A549 (cell line): ENCODE results near the gene SLC17A7. TPM values are rescaled to one million over a fixed set of nuclear protein-coding genes. Genes with fewer than 3 reads are reported as not detected.

Experiments
- ATAC-seq, 2 experiments: fragments of 200-7000 bp in 1 of 2; fragments of >200 bp in 1 of 2; cut with Nextera tagmentation in 1 of 2; cut with Tn5 transposase in 1 of 2; 3 replicates each; pipeline versions ENCODE4 v1.8.0 to v1.9.1; 2018 to 2020; ENCODE audit warnings: mild to moderate bottlenecking in 1 of 2, moderate library complexity in 1 of 2
- CTCF ChIA-PET: fragments of 300-600 bp; sonication (Branson Sonifier 250); formaldehyde crosslinking; extraction: SDS; loops from one replicate; lab custom pipeline; 2021; ENCODE audit warnings: antibody characterized with exemption, inconsistent platforms; lab: Yijun Ruan, JAX
- POLR2A ChIA-PET: fragments of 350-600 bp; formaldehyde crosslinking; extraction: SDS; loops from one replicate; lab custom pipeline; 2021; ENCODE audit warnings: antibody characterized with exemption, inconsistent platforms; lab: Yijun Ruan, JAX
- DNase-seq, 2 experiments: peaks; one replicate each; pipeline versions ENCODE4 v3.0.0 to v3.0.0-alpha.2; 2011 to 2016; ENCODE audit warnings: low read depth in 1 of 2, low spot score in 1 of 2
- FAIRE-seq: peaks from 2 replicates; lab custom pipeline; 2011; peaks lifted over from hg19 to GRCh38; lab: Jason Lieb, UNC
- H3K27ac ChIP-seq, 2 experiments: fragments of >200 bp; sonication (Bioruptor Twin); formaldehyde crosslinking; 3 replicates each; pipeline ENCODE4 v1.5.1; 2016 to 2017
- H3K4me1 ChIP-seq: fragments of >200 bp; sonication (Bioruptor Twin); formaldehyde crosslinking; 3 replicates; pipeline ENCODE4 v1.6.1; 2016
- H3K4me2 ChIP-seq: fragments of >200 bp; sonication (Bioruptor Twin); formaldehyde crosslinking; 3 replicates; pipeline ENCODE4 v1.6.1; 2016
- H3K4me3 ChIP-seq: fragments of >200 bp; sonication (Bioruptor Twin); formaldehyde crosslinking; 3 replicates; pipeline ENCODE4 v1.5.1; 2016
- H3K9me3 ChIP-seq: fragments of >200 bp; sonication (Bioruptor Twin); formaldehyde crosslinking; 3 replicates; pipeline ENCODE4 v1.6.1; 2016
- EHF ChIP-seq: fragments of 250-450 bp; sonication (Bioruptor Pico); IDR thresholded peaks from 2 replicates; pipeline ENCODE4 v1.5.0; 2020; ENCODE audit warnings: mild to moderate bottlenecking
- ESRRA ChIP-seq: fragments of 150-350 bp; IDR thresholded peaks from 2 replicates; pipeline ENCODE4 v1.6.1; 2014; ENCODE audit warnings: mild to moderate bottlenecking, low read length, borderline replicate concordance
- FOSB ChIP-seq: fragments of 250-450 bp; sonication (Bioruptor Pico); IDR thresholded peaks from 2 replicates; pipeline ENCODE4 v1.5.0; 2020; ENCODE audit warnings: mild to moderate bottlenecking, moderate library complexity
- FOSL2 ChIP-seq, 2 experiments: fragments of 450-650 bp in 1 of 2; fragments of >200 bp in 1 of 2; sonication (Bioruptor Twin) in 1 of 2; formaldehyde crosslinking; IDR thresholded peaks; 2 replicates each; pipeline versions ENCODE4 v1.5.0 to v1.6.1; 2016 to 2020; ENCODE audit warnings: mild to moderate bottlenecking in 1 of 2, moderate library complexity in 1 of 2
- GATA3 ChIP-seq: IDR thresholded peaks from 2 replicates; pipeline ENCODE4 v1.6.1; 2012; ENCODE audit warnings: borderline replicate concordance
- HOXA7 ChIP-seq: fragments of 250-450 bp; sonication (Bioruptor Pico); IDR thresholded peaks from 2 replicates; pipeline ENCODE4 v1.5.0; 2020; ENCODE audit warnings: mild to moderate bottlenecking, moderate library complexity
- HOXB5 ChIP-seq: fragments of 250-450 bp; sonication (Bioruptor Pico); IDR thresholded peaks from 2 replicates; pipeline ENCODE4 v1.5.0; 2020; ENCODE audit warnings: mild to moderate bottlenecking, moderate library complexity
- JUN ChIP-seq, 2 experiments: fragments of >200 bp; sonication (Bioruptor Twin); formaldehyde crosslinking; IDR thresholded peaks; 2 replicates in 1 of 2; 3 replicates in 1 of 2; pipeline ENCODE4 v1.6.1; 2016 to 2017
- JUNB ChIP-seq: fragments of >200 bp; sonication (Bioruptor Twin); formaldehyde crosslinking; IDR thresholded peaks from 2 replicates; pipeline ENCODE4 v1.6.1; 2016
- MYC ChIP-seq: IDR thresholded peaks from 2 replicates; pipeline ENCODE4 v1.6.1; 2012; ENCODE audit warnings: mild to moderate bottlenecking, inconsistent platforms, low read length, improper control_type of control experiment, borderline replicate concordance
- NFE2L2 ChIP-seq: fragments of 150-350 bp; conservative IDR thresholded peaks from 2 replicates; pipeline ENCODE4 v1.6.1; 2014; ENCODE audit warnings: low read length
- PHF8 ChIP-seq: fragments of 200-600 bp; sonication (generic); IDR thresholded peaks from 2 replicates; pipeline ENCODE4 v1.6.1; 2016; ENCODE audit warnings: low read depth, mild to moderate bottlenecking, antibody characterized with exemption, moderate library complexity, borderline replicate concordance
- POLR2A ChIP-seq: IDR thresholded peaks from 2 replicates; pipeline ENCODE4 v1.6.1; 2012; ENCODE audit warnings: mild to moderate bottlenecking, low read length
- TFCP2L1 ChIP-seq: fragments of 250-450 bp; sonication (Bioruptor Pico); IDR thresholded peaks from 2 replicates; pipeline ENCODE4 v1.5.0; 2021; ENCODE audit warnings: mild to moderate bottlenecking
- TP53 ChIP-seq: fragments of 250-450 bp; sonication (Bioruptor Pico); IDR thresholded peaks from 2 replicates; pipeline ENCODE4 v1.5.0; 2021; ENCODE audit warnings: mild to moderate bottlenecking, moderate library complexity
- ZC3H11A ChIP-seq: fragments of 450-650 bp; IDR thresholded peaks from 2 replicates; pipeline ENCODE4 v1.6.1; 2014; ENCODE audit warnings: antibody characterized with exemption, mild to moderate bottlenecking
- WGBS: methylation state at CpG from one replicate; pipeline ENCODE4 v1.1.6; 2017; ENCODE audit errors: missing lambda C conversion rate; 5-methylcytosine and 5-hydroxymethylcytosine counted together
- polyA plus RNA-seq, 4 experiments: library from polyadenylated mRNA; depleted of rRNA in 3 of 4; stranded (reverse); fragments of >200 nt; fragmentation: RNase III in 1 of 4; extraction: RNeasy Plus Mini Kit Qiagen cat#74134 plus additional on column Dnase treatment in 1 of 4; gene quantifications; 2 replicates in 3 of 4; 3 replicates in 1 of 4; pipeline ENCODE4 v1.2.3, GENCODE V29; 2011 to 2017
- TF ChIP-seq, protein P1 (sequence below): fragments of >200 bp; sonication (Bioruptor Twin); formaldehyde crosslinking; IDR thresholded peaks from 3 replicates; pipeline ENCODE4 v1.5.1; 2016
- TF ChIP-seq, protein P2 (sequence below): IDR thresholded peaks from 2 replicates; pipeline ENCODE4 v1.6.1; 2012
- TF ChIP-seq, protein P3 (sequence below): fragments of >200 bp; sonication (Bioruptor Twin); formaldehyde crosslinking; IDR thresholded peaks from 3 replicates; pipeline ENCODE4 v1.6.1; 2016
- TF ChIP-seq, protein P4 (sequence below): IDR thresholded peaks from 2 replicates; pipeline ENCODE4 v1.6.1; 2012; ENCODE audit warnings: low read depth, borderline replicate concordance
- TF ChIP-seq, protein P5 (sequence below): IDR thresholded peaks from 2 replicates; pipeline ENCODE4 v1.6.1; 2012
- TF ChIP-seq, protein P6 (sequence below): fragments of 450-650 bp; IDR thresholded peaks from 2 replicates; pipeline ENCODE4 v1.6.1; 2014; ENCODE audit warnings: antibody characterized with exemption

SLC17A7 gene
- polyA plus RNA-seq, 2 of the 4 experiments (the other 2 are of a cell fraction): 0.39 to 0.48 TPM

DNA sequence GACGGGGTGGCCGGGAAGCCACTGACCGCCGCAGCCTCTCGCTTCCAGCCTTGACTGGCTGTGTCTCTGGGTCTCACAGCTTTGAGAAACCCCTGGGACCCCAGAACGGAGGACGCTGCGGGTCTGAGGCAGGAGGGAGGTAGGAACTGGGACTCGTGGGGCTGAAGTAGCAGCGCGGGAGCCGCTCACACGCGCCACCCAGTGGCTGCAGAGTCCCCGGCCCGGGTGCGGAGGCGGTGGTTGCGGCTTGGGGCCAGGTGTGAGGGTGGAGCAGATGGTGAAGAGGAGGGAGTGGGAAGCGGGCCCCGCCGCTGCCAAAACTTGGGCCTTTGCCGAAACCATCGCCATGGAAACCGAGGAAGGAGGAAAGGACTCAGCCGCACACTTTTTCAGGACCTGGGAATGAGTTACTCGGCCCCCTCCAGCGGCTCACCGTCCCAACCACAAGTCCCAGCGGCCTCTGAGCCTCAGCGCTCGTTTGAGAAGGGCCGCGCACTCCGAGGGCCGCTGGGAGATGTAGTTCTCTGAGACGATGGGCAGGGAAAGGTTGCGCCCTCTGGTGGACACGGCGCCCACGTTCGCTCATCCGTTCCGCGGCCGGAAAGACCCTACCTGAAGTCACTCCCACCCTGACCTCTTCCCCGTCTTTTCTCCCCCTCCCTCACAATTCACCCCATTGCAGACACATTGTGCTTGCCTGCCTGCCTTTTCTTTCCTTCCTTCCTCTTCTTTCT is 2.2 kb upstream of the SLC17A7 start (continued):
- TF ChIP-seq HOXB5 (CRISPR knock-in tag) (peak; percentile 75), EHF (CRISPR knock-in tag) (no peak), POLR2A (peak; percentile 21; the same call in 1 of the 2 replicates), JUN (IDR thresholded peaks at IDR 0.05) (peak in 1 of 2 experiments; percentile 73; a peak in 2 of 5 replicates), TP53 (0 out of 2 replicates have a peak, but pooled peaks have one; percentile 29)
- TF ChIP-seq, protein P1, sequence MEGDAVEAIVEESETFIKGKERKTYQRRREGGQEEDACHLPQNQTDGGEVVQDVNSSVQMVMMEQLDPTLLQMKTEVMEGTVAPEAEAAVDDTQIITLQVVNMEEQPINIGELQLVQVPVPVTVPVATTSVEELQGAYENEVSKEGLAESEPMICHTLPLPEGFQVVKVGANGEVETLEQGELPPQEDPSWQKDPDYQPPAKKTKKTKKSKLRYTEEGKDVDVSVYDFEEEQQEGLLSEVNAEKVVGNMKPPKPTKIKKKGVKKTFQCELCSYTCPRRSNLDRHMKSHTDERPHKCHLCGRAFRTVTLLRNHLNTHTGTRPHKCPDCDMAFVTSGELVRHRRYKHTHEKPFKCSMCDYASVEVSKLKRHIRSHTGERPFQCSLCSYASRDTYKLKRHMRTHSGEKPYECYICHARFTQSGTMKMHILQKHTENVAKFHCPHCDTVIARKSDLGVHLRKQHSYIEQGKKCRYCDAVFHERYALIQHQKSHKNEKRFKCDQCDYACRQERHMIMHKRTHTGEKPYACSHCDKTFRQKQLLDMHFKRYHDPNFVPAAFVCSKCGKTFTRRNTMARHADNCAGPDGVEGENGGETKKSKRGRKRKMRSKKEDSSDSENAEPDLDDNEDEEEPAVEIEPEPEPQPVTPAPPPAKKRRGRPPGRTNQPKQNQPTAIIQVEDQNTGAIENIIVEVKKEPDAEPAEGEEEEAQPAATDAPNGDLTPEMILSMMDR: peak; percentile 97
- TF ChIP-seq, protein P2, sequence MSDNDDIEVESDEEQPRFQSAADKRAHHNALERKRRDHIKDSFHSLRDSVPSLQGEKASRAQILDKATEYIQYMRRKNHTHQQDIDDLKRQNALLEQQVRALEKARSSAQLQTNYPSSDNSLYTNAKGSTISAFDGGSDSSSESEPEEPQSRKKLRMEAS: peak; percentile 88

DNA sequence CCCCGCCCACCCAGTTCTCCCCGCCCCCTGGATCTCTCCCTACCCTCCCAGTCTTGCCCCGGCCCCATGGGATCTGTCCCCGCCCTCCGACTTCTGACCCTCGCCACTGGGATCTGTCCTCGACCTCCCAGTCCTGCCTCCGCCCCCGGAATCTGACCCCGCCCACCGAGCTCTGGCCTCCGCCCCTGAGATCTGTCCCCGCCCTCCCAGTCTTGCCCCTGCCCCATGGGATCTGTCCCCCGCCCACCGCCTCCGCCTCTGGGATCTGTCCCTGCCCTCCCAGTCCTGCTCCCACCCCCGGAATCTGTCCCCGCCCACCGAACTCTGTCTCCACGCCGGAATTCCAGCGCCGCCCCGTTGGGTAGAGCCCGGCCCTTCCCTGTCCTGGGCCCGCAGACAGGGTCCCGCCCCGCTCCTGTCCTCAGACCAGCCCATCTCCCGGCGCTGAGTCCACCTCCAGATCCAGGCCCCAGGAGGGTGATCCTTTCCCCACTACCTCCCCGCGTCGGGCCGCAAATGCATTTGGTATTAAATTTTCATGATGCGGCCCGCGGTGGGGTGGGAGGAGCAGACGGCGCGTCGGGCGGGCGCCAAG is 1.5 kb upstream of the SLC17A7 start:
- WGBS: under 1% methylated on average over 36 of the region's 43 CpGs
- H3K27ac ChIP-seq: peak overlapping the region; percentile 85 to 89
- H3K4me1 ChIP-seq: peaks cover 19% of the 10 kb centered on the region
- TF ChIP-seq TFCP2L1: no peak
- no peak for TF ChIP-seq TP53
- TF ChIP-seq ZC3H11A: no peak
- no peak; the same call in 1 of the 2 replicates for TF ChIP-seq POLR2A
- TF ChIP-seq, protein P3, sequence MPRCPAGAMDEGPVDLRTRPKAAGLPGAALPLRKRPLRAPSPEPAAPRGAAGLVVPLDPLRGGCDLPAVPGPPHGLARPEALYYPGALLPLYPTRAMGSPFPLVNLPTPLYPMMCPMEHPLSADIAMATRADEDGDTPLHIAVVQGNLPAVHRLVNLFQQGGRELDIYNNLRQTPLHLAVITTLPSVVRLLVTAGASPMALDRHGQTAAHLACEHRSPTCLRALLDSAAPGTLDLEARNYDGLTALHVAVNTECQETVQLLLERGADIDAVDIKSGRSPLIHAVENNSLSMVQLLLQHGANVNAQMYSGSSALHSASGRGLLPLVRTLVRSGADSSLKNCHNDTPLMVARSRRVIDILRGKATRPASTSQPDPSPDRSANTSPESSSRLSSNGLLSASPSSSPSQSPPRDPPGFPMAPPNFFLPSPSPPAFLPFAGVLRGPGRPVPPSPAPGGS: 0 out of 3 replicates have a peak, but pooled peaks have one; percentile 31
- peak; percentile 69; the same call in 1 of the 2 replicates for TF ChIP-seq PHF8
- no peak for TF ChIP-seq ESRRA
- TF ChIP-seq, protein P4, sequence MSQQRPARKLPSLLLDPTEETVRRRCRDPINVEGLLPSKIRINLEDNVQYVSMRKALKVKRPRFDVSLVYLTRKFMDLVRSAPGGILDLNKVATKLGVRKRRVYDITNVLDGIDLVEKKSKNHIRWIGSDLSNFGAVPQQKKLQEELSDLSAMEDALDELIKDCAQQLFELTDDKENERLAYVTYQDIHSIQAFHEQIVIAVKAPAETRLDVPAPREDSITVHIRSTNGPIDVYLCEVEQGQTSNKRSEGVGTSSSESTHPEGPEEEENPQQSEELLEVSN: no peak
- TF ChIP-seq, all 56 proteins: peak for 2
- peak overlapping the region; percentile 79 for H3K4me3 ChIP-seq
- ChIA-PET POLR2A (interaction anchor here (0.6 to 1.3 kb wide), 4 partner anchors 9 to 80 kb away, joined by 3 to 7 read pairs (median 6); partner anchors contain the start of genes ALDH16A1, PIH1D1 and TEAD2), CTCF (interaction anchor here (0.6 to 19.0 kb wide), 29 partner anchors 9 to 679 kb away, joined by 3 to 244 read pairs (median 4); partner anchors contain the start of genes ALDH16A1, DKKL1, GFY and KASH5)
- H3K4me2 ChIP-seq: peak overlapping the region; percentile 99
- DNase-seq: peak; percentile 96 to 97
- peak; percentile 55 to 83 for ATAC-seq
- no peak for FAIRE-seq
- no peaks in the 10 kb centered on the region for H3K9me3 ChIP-seq

DNA sequence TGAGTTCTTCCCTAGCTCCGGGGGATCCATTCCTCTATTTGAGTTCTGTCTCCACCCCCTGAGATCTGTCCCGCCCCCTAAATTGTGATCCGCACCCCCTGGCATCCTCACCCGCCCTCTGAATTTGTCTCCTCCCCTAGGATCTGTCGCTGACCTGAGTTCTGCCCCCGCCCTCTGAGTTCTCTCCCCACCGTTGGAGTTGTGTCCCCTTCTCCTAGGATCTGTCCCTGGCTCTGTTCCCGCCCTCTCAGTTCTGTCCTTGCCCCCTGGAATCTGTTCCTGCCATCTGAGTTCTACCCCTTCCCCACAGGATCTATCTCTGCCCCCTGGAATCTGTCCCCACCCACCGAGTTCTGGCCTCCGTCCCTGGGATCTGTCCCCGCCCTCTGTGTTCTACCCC is 1.0 kb upstream of the SLC17A7 start:
- WGBS: 11% methylated on average over 6 of the region's 11 CpGs
- no peak for FAIRE-seq
- H3K4me2 ChIP-seq: peak overlapping the region; percentile 99
- TF ChIP-seq, protein P5, sequence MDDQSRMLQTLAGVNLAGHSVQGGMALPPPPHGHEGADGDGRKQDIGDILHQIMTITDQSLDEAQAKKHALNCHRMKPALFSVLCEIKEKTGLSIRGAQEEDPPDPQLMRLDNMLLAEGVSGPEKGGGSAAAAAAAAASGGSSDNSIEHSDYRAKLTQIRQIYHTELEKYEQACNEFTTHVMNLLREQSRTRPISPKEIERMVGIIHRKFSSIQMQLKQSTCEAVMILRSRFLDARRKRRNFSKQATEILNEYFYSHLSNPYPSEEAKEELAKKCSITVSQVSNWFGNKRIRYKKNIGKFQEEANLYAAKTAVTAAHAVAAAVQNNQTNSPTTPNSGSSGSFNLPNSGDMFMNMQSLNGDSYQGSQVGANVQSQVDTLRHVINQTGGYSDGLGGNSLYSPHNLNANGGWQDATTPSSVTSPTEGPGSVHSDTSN: no peak
- TF ChIP-seq ESRRA: no peak
- no peak for TF ChIP-seq NFE2L2
- TF ChIP-seq HOXA7 (CRISPR knock-in tag): no peak
- TF ChIP-seq, protein P3: no peak
- no peak for TF ChIP-seq JUNB
- TF ChIP-seq, protein P6, sequence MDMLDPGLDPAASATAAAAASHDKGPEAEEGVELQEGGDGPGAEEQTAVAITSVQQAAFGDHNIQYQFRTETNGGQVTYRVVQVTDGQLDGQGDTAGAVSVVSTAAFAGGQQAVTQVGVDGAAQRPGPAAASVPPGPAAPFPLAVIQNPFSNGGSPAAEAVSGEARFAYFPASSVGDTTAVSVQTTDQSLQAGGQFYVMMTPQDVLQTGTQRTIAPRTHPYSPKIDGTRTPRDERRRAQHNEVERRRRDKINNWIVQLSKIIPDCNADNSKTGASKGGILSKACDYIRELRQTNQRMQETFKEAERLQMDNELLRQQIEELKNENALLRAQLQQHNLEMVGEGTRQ: no peak
- TF ChIP-seq EHF (CRISPR knock-in tag): no peak
- TF ChIP-seq FOSB (CRISPR knock-in tag): no peak
- no peak for TF ChIP-seq JUN (IDR thresholded peaks at IDR 0.05)
- TF ChIP-seq FOSL2 (IDR thresholded peaks at IDR 0.05): no peak
- TF ChIP-seq FOSL2 (CRISPR knock-in tag; IDR thresholded peaks at IDR 0.05): no peak
- no peak for TF ChIP-seq MYC
- TF ChIP-seq TP53: no peak
- no peak for TF ChIP-seq GATA3
- no peak for TF ChIP-seq HOXB5 (CRISPR knock-in tag)
- TF ChIP-seq ZC3H11A: no peak
- POLR2A ChIA-PET: interaction anchor here (0.6 to 1.3 kb wide), 4 partner anchors 9 to 80 kb away, joined by 3 to 7 read pairs (median 6); partner anchors contain the start of genes ALDH16A1, PIH1D1 and TEAD2
- ATAC-seq: peak; percentile 8 to 9; a peak in 4 of 6 replicates
- CTCF ChIA-PET: interaction anchor here (1.1 to 19.0 kb wide), 21 partner anchors 11 to 128 kb away, joined by 3 to 244 read pairs (median 5); partner anchors contain the start of genes DKKL1, GFY and KASH5
- H3K4me1 ChIP-seq: peaks cover 19% of the 10 kb centered on the region
- peak; percentile 56 to 67 for DNase-seq
- peak overlapping the region; percentile 79 for H3K4me3 ChIP-seq
- H3K9me3 ChIP-seq: no peaks in the 10 kb centered on the region
- peak overlapping the region; percentile 85 to 89; a peak in 5 of 6 replicates for H3K27ac ChIP-seq
